MV-4-11 (cell line): ENCODE data around the gene ARFGAP2.
A peak's percentile ranks its signal among the peaks of the same experiment; 100 is the strongest.

Experiments used
- DNase-seq: peaks from one replicate; lab custom pipeline; 2025; lab: John Stamatoyannopoulos, UW

ARFGAP2 gene

DNA sequence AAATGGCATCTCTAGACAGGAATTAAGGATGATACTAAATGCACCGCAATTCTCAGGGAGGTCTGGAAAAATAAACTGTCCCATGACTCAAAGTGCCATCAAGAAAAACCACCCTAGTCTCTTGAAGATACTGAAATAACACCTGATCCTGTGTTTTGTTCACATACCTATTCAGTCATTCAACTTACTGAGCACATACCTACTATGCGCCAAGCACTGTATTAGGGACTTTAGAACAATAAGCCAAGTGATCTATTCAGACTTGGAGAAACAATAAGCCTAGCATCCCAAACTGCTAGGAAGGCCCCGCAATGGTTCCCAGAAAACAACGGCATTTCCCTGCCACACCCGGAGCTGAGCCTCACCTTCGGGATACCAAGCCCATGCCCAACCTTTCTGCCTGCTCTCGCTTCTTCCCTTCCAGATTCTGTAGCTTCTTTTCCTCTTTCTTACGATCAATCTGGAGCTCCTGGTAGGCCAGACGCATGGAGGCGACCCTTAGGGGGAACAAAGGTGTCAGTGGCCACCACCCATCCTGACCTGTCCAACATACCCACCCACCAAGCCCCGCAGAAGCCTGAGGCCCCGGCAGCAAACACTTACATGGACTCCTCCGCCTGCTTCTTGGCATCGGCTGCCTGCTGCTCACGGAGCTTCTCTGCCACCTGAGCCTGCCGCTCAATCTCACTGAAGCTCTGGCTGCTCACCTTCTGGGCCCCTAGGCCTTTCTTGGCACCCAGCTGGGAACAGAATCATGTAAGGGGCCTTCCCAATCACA lies 5.4 kb downstream of the ARFGAP2 start:
- no peak for DNase-seq

DNA sequence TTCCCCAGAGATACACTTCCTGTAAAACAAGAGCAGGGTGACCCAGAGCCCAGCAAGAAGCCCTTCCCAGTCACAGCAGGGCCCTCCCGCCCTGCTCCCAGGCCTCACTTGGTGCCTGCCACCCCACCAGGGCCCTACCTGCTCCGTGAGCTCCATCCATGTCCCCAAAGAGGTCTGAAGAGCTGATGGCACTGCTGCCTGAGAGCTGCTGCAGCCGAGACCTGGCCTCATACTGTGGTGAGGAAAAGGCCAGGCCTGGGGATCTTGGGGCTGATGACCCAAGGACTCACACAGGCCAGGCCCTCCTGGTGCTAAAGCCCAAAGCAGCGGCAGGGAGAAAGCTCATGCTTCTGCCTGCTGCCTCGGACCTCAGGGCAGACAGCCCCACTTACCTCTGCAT lies 10.3 kb downstream of the ARFGAP2 start:
- no peak for DNase-seq

DNA sequence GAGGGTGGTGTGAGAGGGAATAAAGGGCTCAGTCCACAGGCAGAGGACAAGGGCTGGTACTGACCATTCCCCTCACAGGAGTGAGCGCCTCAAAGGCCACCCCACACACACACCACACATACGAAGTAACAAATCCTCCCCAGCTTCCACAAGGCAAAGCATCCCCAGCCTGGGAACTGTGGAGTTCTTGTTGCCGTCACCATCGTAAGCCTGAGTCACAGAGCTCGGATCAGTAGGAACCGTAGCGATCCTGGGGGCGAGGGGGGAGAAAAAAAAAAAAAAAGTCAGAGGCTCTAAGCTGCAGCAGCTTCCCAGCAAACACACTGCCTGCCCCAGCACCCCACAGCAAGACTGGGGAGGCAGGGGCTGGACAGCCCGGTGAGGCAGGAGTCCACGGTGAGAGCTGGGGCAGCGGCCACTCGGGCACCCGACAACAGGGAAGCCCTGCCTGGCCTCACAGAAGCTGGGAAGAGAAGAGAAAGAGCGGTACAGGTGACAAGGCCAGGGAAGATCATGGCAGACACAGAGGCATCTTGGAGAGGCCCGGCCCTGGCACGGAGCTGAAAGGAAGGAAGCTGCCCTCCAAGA lies 11.3 kb downstream of the ARFGAP2 start:
- no peak for DNase-seq

DNA sequence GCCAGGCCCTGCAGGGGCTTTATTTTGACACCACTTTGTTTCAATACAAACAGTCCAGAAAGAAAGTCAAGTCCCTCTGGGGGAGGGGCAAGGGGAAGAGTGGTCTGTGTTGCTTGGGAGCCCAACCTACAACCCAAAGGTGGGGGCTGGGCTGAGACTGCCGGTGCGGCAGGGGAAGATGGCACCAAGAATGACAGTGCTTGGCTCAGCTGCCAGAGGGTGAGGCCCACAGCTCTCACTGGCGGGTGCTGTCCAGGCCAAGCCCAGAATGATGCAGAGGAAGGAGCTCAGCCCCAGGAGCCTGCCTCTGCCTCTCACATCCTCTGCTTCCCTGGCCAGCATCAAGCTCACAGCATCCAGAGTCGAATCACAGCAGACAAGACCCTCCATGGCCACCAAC lies 12.4 kb downstream of the ARFGAP2 start:
- DNase-seq: no peak

DNA sequence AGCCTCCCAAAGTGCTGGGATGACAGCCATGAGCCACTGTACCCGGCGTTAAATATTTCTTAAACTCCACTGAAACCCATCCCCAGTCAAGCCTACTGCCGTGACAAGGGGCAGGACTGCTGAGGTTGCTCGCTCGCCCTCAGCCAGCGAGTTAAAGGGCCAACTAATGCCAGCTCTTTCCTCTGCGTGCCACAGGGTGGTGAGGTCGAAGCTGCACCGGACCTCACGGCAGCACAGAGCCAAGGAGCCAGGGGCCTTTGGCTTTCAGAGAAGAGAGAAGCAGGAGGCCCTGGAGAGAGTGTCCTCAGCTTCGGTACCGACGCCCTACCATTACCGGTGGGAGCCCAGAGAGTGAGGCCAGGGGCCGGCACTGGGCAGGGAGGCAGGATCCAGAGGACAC lies 12.8 kb downstream of the ARFGAP2 start:
- no peak for DNase-seq

- DNase-seq: no peak
Observed at GRCh38 chr11:47163193-47163592, 13.5 kb downstream of the ARFGAP2 start.

- DNase-seq: no peak
Observed at GRCh38 chr11:47162426-47162825, 14.3 kb downstream of the ARFGAP2 start.

GRCh38 chr11:47161890-47162289 lies 14.8 kb downstream of the ARFGAP2 start:
- DNase-seq: no peak

GRCh38 chr11:47161134-47161854 lies 15.4 kb downstream of the ARFGAP2 start:
- DNase-seq: peak; percentile 54

GRCh38 chr11:47160753-47161133 lies 15.9 kb downstream of the ARFGAP2 start:
- DNase-seq: no peak

GRCh38 chr11:47158242-47158641 lies 18.4 kb downstream of the ARFGAP2 start:
- DNase-seq: no peak

DNA sequence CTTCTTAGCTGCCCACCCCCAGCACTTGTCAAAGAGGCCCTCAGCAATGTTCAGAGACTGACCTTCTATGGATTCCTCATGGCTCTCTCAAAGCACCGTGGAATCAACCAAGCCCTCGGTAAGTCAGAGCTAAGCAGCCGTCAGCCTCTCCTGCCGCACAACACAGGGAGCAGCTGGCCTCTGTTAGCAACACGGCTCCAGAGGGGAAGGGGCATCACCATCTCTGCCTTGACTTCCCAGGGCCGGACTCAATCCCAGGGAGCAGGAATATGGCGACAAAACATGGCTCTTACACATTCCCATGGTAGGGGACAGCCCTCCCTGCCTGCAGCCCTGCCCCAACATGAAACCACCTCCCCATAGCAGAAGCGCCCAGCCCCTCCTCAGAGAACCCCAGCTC lies 18.9 kb downstream of the ARFGAP2 start:
- no peak for DNase-seq

DNA sequence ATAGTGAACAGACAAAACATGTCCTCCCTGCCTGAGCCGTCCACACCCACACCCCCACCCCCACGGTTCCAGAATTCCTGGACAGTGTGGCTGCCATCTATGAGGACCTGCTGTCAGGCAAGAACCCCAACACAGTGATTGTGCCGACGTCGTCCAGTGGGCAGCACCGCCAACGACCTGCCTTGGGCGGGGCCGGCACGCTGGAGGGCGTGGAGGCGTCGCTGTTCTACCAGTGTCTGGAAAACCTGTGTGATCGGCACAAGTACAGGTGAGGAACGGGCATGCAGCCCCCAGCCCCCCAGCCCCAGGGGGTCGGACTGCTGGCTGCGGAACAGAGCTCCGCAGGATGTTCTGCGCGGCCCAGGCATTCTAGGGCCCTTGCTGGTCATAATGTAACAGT lies 19.7 kb downstream of the ARFGAP2 start:
- DNase-seq: no peak

GRCh38 chr11:47156333-47156732 lies 20.3 kb downstream of the ARFGAP2 start:
- no peak for DNase-seq

GRCh38 chr11:47155879-47156278 lies 20.8 kb downstream of the ARFGAP2 start:
- DNase-seq: no peak

DNA sequence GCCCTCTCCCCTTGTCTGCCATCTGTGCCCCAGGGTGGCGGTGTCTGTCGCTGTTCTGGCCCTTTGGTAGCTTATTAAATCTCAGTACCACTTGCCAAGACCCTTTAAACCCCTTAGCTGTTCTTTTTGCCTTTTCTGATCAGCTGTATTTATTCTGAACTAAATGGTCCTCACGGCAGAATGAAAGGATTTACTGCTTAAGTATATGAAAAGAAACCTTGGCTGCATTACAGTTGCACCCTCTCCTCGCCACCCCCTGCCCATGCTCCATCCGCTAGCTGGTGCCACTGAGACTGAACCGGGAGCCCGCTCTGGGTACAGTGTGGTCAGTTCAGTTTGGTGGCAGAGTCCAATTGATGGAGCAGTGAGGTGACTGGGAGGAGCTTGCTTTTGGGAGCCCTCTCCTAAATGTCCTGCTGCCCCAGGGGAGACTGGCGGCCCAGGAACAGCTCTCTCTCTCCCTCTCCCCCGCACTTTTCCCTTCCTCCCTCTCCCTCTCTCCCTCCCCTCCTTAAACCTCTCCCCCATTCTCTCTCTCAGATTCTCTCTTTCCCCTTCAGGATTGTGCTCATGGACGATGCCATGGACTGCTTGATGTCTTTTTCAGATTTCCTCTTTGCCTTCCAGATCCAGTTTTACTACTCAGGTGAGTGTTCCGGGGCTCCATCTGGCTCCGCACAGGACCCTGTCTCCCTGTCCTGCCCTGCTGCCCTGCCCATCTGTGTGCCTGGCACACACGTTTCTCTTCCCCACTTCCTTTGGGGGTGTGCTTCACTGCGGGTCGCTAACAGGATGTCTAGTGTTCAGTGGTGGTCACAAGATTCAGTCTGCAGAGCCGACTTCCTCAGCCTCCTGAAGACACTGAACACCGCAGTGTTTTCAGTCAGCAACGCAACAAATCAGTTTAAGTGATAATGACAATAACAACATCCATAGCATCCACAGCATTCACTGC lies 21.8 kb downstream of the ARFGAP2 start:
- DNase-seq: no peak

GRCh38 chr11:47152953-47153950 lies 23.4 kb downstream of the ARFGAP2 start:
- DNase-seq: peak; percentile 62

DNA sequence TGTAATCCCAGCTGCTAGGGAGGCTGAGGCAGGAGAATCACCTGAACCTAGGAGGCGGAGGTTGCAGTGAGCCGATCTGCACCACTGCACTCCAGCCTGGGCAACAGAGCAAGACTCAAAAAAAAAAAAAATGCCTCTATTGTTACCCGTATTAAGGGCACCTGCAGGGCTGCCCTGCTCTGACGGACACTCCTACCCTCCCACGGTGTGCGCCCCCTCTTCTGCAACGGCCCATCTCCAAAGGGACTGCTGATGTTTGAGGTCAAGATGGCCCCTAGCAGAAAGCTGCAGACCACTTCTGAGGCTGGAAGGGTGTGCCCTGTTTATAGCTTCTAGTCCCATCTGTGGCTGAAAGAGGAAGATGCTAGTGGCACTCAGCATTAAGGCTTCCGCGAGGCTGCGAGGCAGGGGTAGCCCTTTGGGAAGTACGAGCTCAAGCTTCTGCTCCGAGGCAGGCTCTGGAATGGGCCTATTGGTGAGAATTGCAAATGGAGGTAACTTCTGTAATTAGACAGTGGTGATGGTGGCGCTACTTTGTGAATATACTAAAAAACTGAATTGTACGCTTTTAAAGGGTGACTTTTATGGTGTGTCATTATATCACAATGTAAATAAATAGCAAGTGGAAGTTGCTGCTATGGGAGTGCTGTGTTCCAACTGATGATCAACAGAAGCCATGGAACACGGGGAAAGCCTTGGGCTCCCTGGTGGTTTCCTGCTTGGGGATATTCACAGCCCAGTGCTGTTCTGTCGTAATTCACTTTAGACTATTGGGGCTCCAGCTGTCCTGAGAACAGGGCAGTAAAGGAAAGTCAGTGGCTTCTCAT lies 24.3 kb downstream of the ARFGAP2 start:
- peak; percentile 69 for DNase-seq

GRCh38 chr11:47149782-47150181 lies 26.9 kb downstream of the ARFGAP2 start:
- DNase-seq: no peak
